ENCODE results near the gene CDC42BPB. TPM values are rescaled to one million over a fixed set of nuclear protein-coding genes. Genes with fewer than 3 reads are reported as not detected.

CDC42BPB gene
- total RNA-seq, 1 experiment from 2014 or later, result 82.7 TPM

- Mint-ChIP-seq H3K4me3 (ENCODE audit: unreplicated experiment) (no peak overlapping the region), H3K27me3 (ENCODE audit: insufficient read depth, unreplicated experiment) (no peaks in the 10 kb centered on the region), H3K4me1 (ENCODE audit: insufficient read depth, unreplicated experiment) (no peaks in the 10 kb centered on the region), H3K36me3 (ENCODE audit: insufficient read depth, unreplicated experiment) (peaks cover 71% of the 10 kb centered on the region), H3K9me3 (ENCODE audit: unreplicated experiment) (no peaks in the 10 kb centered on the region), H3K27ac (ENCODE audit: low read depth, unreplicated experiment) (no peak overlapping the region)
- ChIA-PET CTCF (interaction anchor here (0.6 to 0.7 kb wide), 2 partner anchors 185 to 228 kb away, joined by 3 to 4 read pairs; no protein-coding TSS in a partner anchor), POLR2A (interaction anchor here (1.1 kb wide), 1 partner anchor 16 kb away, joined by 3 read pairs; no protein-coding TSS in a partner anchor)
- intact Hi-C loops (cut with micrococcal nuclease), result no loop called here
- BruUV-seq (replicated peaks), result no TSS peak
- TF ChIP-seq, protein P1, sequence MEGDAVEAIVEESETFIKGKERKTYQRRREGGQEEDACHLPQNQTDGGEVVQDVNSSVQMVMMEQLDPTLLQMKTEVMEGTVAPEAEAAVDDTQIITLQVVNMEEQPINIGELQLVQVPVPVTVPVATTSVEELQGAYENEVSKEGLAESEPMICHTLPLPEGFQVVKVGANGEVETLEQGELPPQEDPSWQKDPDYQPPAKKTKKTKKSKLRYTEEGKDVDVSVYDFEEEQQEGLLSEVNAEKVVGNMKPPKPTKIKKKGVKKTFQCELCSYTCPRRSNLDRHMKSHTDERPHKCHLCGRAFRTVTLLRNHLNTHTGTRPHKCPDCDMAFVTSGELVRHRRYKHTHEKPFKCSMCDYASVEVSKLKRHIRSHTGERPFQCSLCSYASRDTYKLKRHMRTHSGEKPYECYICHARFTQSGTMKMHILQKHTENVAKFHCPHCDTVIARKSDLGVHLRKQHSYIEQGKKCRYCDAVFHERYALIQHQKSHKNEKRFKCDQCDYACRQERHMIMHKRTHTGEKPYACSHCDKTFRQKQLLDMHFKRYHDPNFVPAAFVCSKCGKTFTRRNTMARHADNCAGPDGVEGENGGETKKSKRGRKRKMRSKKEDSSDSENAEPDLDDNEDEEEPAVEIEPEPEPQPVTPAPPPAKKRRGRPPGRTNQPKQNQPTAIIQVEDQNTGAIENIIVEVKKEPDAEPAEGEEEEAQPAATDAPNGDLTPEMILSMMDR (IDR thresholded peaks at IDR 0.05; ENCODE audit: unreplicated experiment), result no peak
- no peak for DNase-seq (ENCODE audit: unreplicated experiment)
Observed at GRCh38 chr14:103003351-103003615, 54.1 kb downstream of the CDC42BPB start.

- no peak for DNase-seq (ENCODE audit: unreplicated experiment)
- no peak overlapping the region for H3K4me3 Mint-ChIP-seq (ENCODE audit: unreplicated experiment)
- peaks cover 74% of the 10 kb centered on the region for H3K36me3 Mint-ChIP-seq (ENCODE audit: insufficient read depth, unreplicated experiment)
- no peaks in the 10 kb centered on the region for H3K27me3 Mint-ChIP-seq (ENCODE audit: insufficient read depth, unreplicated experiment)
- TF ChIP-seq, protein P1 (IDR thresholded peaks at IDR 0.05; ENCODE audit: unreplicated experiment), result no peak
- ChIA-PET CTCF (interaction anchor here (0.6 to 0.7 kb wide), 3 partner anchors 186 to 920 kb away, joined by 3 to 5 read pairs (median 4); no protein-coding TSS in a partner anchor), POLR2A (interaction anchor here (1.1 kb wide), 1 partner anchor 16 kb away, joined by 3 read pairs; no protein-coding TSS in a partner anchor)
- no TSS peak for BruUV-seq (replicated peaks)
- no peaks in the 10 kb centered on the region for H3K9me3 Mint-ChIP-seq (ENCODE audit: unreplicated experiment)
- H3K27ac Mint-ChIP-seq (ENCODE audit: low read depth, unreplicated experiment), result no peak overlapping the region
- no peaks in the 10 kb centered on the region for H3K4me1 Mint-ChIP-seq (ENCODE audit: insufficient read depth, unreplicated experiment)
- intact Hi-C loops (cut with micrococcal nuclease), result no loop called here
Observed at GRCh38 chr14:103002578-103003350, 54.6 kb downstream of the CDC42BPB start.

- Mint-ChIP-seq H3K27ac (ENCODE audit: low read depth, unreplicated experiment) (no peak overlapping the region), H3K36me3 (ENCODE audit: insufficient read depth, unreplicated experiment) (peaks cover 77% of the 10 kb centered on the region), H3K4me1 (ENCODE audit: insufficient read depth, unreplicated experiment) (no peaks in the 10 kb centered on the region), H3K9me3 (ENCODE audit: unreplicated experiment) (no peaks in the 10 kb centered on the region), H3K27me3 (ENCODE audit: insufficient read depth, unreplicated experiment) (no peaks in the 10 kb centered on the region), H3K4me3 (ENCODE audit: unreplicated experiment) (no peak overlapping the region)
- BruUV-seq (replicated peaks), result no TSS peak
- TF ChIP-seq, protein P1 (IDR thresholded peaks at IDR 0.05; ENCODE audit: unreplicated experiment), result no peak
- DNase-seq (ENCODE audit: unreplicated experiment), result no peak
- ChIA-PET POLR2A (no interaction called here), CTCF (interaction anchor here (0.7 kb wide), 1 partner anchor 14 kb away, joined by 3 read pairs; no protein-coding TSS in a partner anchor)
- intact Hi-C loops (cut with micrococcal nuclease), result no loop called here
Observed at GRCh38 chr14:103001651-103002396, 55.5 kb downstream of the CDC42BPB start.

GRCh38 chr14:103001226-103001625 is 56.1 kb downstream of the CDC42BPB start:
- intact Hi-C loops (cut with micrococcal nuclease), result no loop called here
- BruUV-seq (replicated peaks), result no TSS peak
- POLR2A ChIA-PET, result no interaction called here
- Mint-ChIP-seq H3K36me3 (ENCODE audit: insufficient read depth, unreplicated experiment) (peaks cover 75% of the 10 kb centered on the region), H3K27ac (ENCODE audit: low read depth, unreplicated experiment) (no peak overlapping the region), H3K4me3 (ENCODE audit: unreplicated experiment) (no peak overlapping the region), H3K4me1 (ENCODE audit: insufficient read depth, unreplicated experiment) (no peaks in the 10 kb centered on the region), H3K27me3 (ENCODE audit: insufficient read depth, unreplicated experiment) (no peaks in the 10 kb centered on the region), H3K9me3 (ENCODE audit: unreplicated experiment) (no peaks in the 10 kb centered on the region)
- DNase-seq (ENCODE audit: unreplicated experiment), result no peak
- TF ChIP-seq, protein P1 (IDR thresholded peaks at IDR 0.05; ENCODE audit: unreplicated experiment), result no peak
- CTCF ChIA-PET, result interaction anchor here (0.7 kb wide), 1 partner anchor 14 kb away, joined by 3 read pairs; no protein-coding TSS in a partner anchor

Measured in MCF 10A (cell line).